Hippocampal formation (tissue), 2 donors: ENCODE measurements around the gene FGF22.
"Not testable (repeated sequence)": the region's sequence is repeated elsewhere in the genome, so short reads cannot be mapped to it uniquely, and the experiment has no call there.

Experiments used
- DNase-seq, 2 donors: peaks; one replicate each; lab custom pipeline; 2025; lab: John Stamatoyannopoulos, UW

The FGF22 gene

GRCh38 chr19:607301-608154, 32.2 kb upstream of the FGF22 start:
- no peak for DNase-seq

- DNase-seq, result no peak
Observed at GRCh38 chr19:608155-609003, 31.3 kb upstream of the FGF22 start.

GRCh38 chr19:609004-609346, 30.7 kb upstream of the FGF22 start:
- peak; percentile 54 to 78 for DNase-seq

- DNase-seq, result no peak
Observed at GRCh38 chr19:610071-610800, 29.4 kb upstream of the FGF22 start.

- DNase-seq, result no peak
Observed at GRCh38 chr19:610801-611480, 28.7 kb upstream of the FGF22 start.

GRCh38 chr19:611481-611868, 28.2 kb upstream of the FGF22 start:
- DNase-seq, result no peak

- no peak for DNase-seq
Observed at GRCh38 chr19:612941-613340, 26.7 kb upstream of the FGF22 start.

- DNase-seq, result no peak
Observed at GRCh38 chr19:613732-614567, 25.7 kb upstream of the FGF22 start.

GRCh38 chr19:615619-616018, 24.1 kb upstream of the FGF22 start:
- DNase-seq, result no peak

GRCh38 chr19:616062-616700, 23.5 kb upstream of the FGF22 start:
- no peak for DNase-seq

GRCh38 chr19:616747-617526, 22.7 kb upstream of the FGF22 start:
- no peak for DNase-seq

- no peak for DNase-seq
Observed at GRCh38 chr19:617551-618246, 22.0 kb upstream of the FGF22 start.

GRCh38 chr19:618247-618619, 21.4 kb upstream of the FGF22 start:
- no peak for DNase-seq

- no peak for DNase-seq
Observed at GRCh38 chr19:618674-619285, 20.9 kb upstream of the FGF22 start.

GRCh38 chr19:619286-620002, 20.2 kb upstream of the FGF22 start:
- no peak for DNase-seq

- no peak for DNase-seq
Observed at GRCh38 chr19:620166-620862, 19.4 kb upstream of the FGF22 start.

GRCh38 chr19:621191-621590, 18.5 kb upstream of the FGF22 start:
- not testable (repeated sequence) for DNase-seq
